ENCODE data around the gene HS2ST1. TPM values are rescaled to one million over a fixed set of nuclear protein-coding genes. Genes with fewer than 3 reads are reported as not detected.
"Not testable (repeated sequence)": the region's sequence is repeated elsewhere in the genome, so short reads cannot be mapped to it uniquely, and the experiment has no call there.

The HS2ST1 gene
- total and polyA plus RNA-seq, 10 of the 15 experiments (the other 5 are each of a cell fraction or from before 2014, with no cell fraction given) = 5.4 to 30.8 (median 18.6) TPM

- H3K27me3 ChIP-seq (replicated peaks in 1 of 2; ENCODE audit: control insufficient read depth in 2 of 2, insufficient read depth in 2 of 2, low read length in 1 of 2); H3K4me2 ChIP-seq (ENCODE audit: control insufficient read depth, insufficient read depth); H3K27ac ChIP-seq (ENCODE audit: control insufficient read depth, insufficient read depth); RAD21 ChIA-PET (ENCODE audit: unreplicated experiment); H3K36me3 ChIP-seq (ENCODE audit: control insufficient read depth in 2 of 2, insufficient read depth in 2 of 2, low read length in 1 of 2); H3K79me2 ChIP-seq (ENCODE audit: control insufficient read depth, insufficient read depth, low read length); POLR2A ChIA-PET; BruUV-seq (replicated peaks); H3K9me3 ChIP-seq (replicated peaks; ENCODE audit: control insufficient read depth, insufficient read depth, low read length); in situ Hi-C loops (cut with MboI); H3K4me3 ChIP-seq; H3K4me1 ChIP-seq (ENCODE audit: control insufficient read depth, insufficient read depth, low read length); FAIRE-seq; H2AFZ ChIP-seq (ENCODE audit: control insufficient read depth, low read depth, low read length); DNase-seq (ENCODE audit: low read depth, low spot score); H3K9ac ChIP-seq (ENCODE audit: control insufficient read depth, insufficient read depth, low read length); H4K20me1 ChIP-seq (ENCODE audit: control insufficient read depth, insufficient read depth); ATAC-seq: not testable (repeated sequence)
- ChIA-PET CTCF (interaction anchor here (0.7 to 2.0 kb wide), 3 partner anchors 100 to 150 kb away, joined by 3 to 7 read pairs (median 4); no protein-coding TSS in a partner anchor), SMC1A (ENCODE audit: uncharacterized antibody, unreplicated experiment) (interaction anchor here (0.6 to 1.5 kb wide), 9 partner anchors 9 to 99 kb away, joined by 3 to 5 read pairs (median 3); no protein-coding TSS in a partner anchor)
- intact Hi-C loops (cut with micrococcal nuclease; ENCODE audit: unreplicated experiment) = loop anchor here (5.0 kb wide), 1 partner anchor 84 kb away; no protein-coding TSS in a partner anchor
- 99% methylated on average over 12 of the region's 12 CpGs for WGBS (ENCODE audit: insufficient coverage, insufficient replicate concordance, low lambda C conversion rate, missing lambda C conversion rate)
These were observed 69.2 kb downstream of the HS2ST1 start for GRCh38 chr1:86983677-86984076.

GRCh38 chr1:86987446-86987845 lies 73.0 kb downstream of the HS2ST1 start:
- H3K9me3 ChIP-seq (replicated peaks; ENCODE audit: control insufficient read depth, insufficient read depth, low read length) = no peaks in the 10 kb centered on the region
- FAIRE-seq = no peak
- no peaks in the 10 kb centered on the region for H3K27me3 ChIP-seq (replicated peaks in 1 of 2; ENCODE audit: control insufficient read depth in 2 of 2, insufficient read depth in 2 of 2, low read length in 1 of 2)
- intact Hi-C loops (cut with micrococcal nuclease; ENCODE audit: unreplicated experiment) = no loop called here
- no peak overlapping the region for H3K27ac ChIP-seq (ENCODE audit: control insufficient read depth, insufficient read depth)
- no peak overlapping the region for H3K4me2 ChIP-seq (ENCODE audit: control insufficient read depth, insufficient read depth)
- no peak overlapping the region for H3K9ac ChIP-seq (ENCODE audit: control insufficient read depth, insufficient read depth, low read length)
- ChIA-PET POLR2A (interaction anchor here (0.8 kb wide), 1 partner anchor 358 kb away, joined by 3 read pairs; no protein-coding TSS in a partner anchor), RAD21 (ENCODE audit: unreplicated experiment) (no interaction called here), CTCF (no interaction called here), SMC1A (ENCODE audit: uncharacterized antibody, unreplicated experiment) (no interaction called here)
- H3K79me2 ChIP-seq (ENCODE audit: control insufficient read depth, insufficient read depth, low read length) = no peaks in the 10 kb centered on the region; the same call in 1 of the 2 replicates
- no peak for TF ChIP-seq CREB1 (IDR thresholded peaks at IDR 0.05; ENCODE audit: low read depth)
- TF ChIP-seq RELB (IDR thresholded peaks at IDR 0.05; ENCODE audit: low read depth) = no peak
- no peak for TF ChIP-seq NR2C2 (IDR thresholded peaks at IDR 0.05; ENCODE audit: borderline replicate concordance, control insufficient read depth, insufficient read length, low read depth)
- TF ChIP-seq JUND (IDR thresholded peaks at IDR 0.05; ENCODE audit: low read depth, low read length) = no peak
- TF ChIP-seq GATAD2B (conservative IDR thresholded peaks at IDR 0.05; ENCODE audit: low read depth) = no peak
- TF ChIP-seq CHD2 (IDR thresholded peaks at IDR 0.05; ENCODE audit: borderline replicate concordance, low read depth, low read length) = no peak
- TF ChIP-seq SIN3A (IDR thresholded peaks at IDR 0.05; ENCODE audit: low read depth, low read length) = no peak
- TF ChIP-seq SREBF1 (IDR thresholded peaks at IDR 0.05; ENCODE audit: low read length) = no peak
- TF ChIP-seq ASH2L (IDR thresholded peaks at IDR 0.05; ENCODE audit: borderline replicate concordance, low read depth) = no peak
- TF ChIP-seq EZH2 (IDR thresholded peaks at IDR 0.05; ENCODE audit: borderline replicate concordance, control insufficient read depth, low read depth, low read length) = no peak
- no peak for TF ChIP-seq MTA3 (IDR thresholded peaks at IDR 0.05; ENCODE audit: borderline replicate concordance, low read length)
- no peak for TF ChIP-seq BMI1 (IDR thresholded peaks at IDR 0.05; ENCODE audit: borderline replicate concordance)
- no peak for TF ChIP-seq KDM1A (IDR thresholded peaks at IDR 0.05; ENCODE audit: borderline replicate concordance)
- TF ChIP-seq MYB (IDR thresholded peaks at IDR 0.05; ENCODE audit: borderline replicate concordance, low read depth, low read length) = no peak
- no peaks in the 10 kb centered on the region for H3K4me1 ChIP-seq (ENCODE audit: control insufficient read depth, insufficient read depth, low read length)
- ATAC-seq = no peak
- in situ Hi-C loops (cut with MboI) = no loop called here
- no peaks in the 10 kb centered on the region for H4K20me1 ChIP-seq (ENCODE audit: control insufficient read depth, insufficient read depth)
- H3K4me3 ChIP-seq = no peak overlapping the region
- no peaks in the 10 kb centered on the region for H3K36me3 ChIP-seq (ENCODE audit: control insufficient read depth in 2 of 2, insufficient read depth in 2 of 2, low read length in 1 of 2)
- no peak overlapping the region for H2AFZ ChIP-seq (ENCODE audit: control insufficient read depth, low read depth, low read length)
- BruUV-seq (replicated peaks) = no TSS peak
- no peak for DNase-seq (ENCODE audit: low read depth, low spot score)
